ENCODE measurements around the gene KIR3DL1.
"Not testable (repeated sequence)": the region's sequence is repeated elsewhere in the genome, so short reads cannot be mapped to it uniquely, and the experiment has no call there.

Gene KIR3DL1

DNA sequence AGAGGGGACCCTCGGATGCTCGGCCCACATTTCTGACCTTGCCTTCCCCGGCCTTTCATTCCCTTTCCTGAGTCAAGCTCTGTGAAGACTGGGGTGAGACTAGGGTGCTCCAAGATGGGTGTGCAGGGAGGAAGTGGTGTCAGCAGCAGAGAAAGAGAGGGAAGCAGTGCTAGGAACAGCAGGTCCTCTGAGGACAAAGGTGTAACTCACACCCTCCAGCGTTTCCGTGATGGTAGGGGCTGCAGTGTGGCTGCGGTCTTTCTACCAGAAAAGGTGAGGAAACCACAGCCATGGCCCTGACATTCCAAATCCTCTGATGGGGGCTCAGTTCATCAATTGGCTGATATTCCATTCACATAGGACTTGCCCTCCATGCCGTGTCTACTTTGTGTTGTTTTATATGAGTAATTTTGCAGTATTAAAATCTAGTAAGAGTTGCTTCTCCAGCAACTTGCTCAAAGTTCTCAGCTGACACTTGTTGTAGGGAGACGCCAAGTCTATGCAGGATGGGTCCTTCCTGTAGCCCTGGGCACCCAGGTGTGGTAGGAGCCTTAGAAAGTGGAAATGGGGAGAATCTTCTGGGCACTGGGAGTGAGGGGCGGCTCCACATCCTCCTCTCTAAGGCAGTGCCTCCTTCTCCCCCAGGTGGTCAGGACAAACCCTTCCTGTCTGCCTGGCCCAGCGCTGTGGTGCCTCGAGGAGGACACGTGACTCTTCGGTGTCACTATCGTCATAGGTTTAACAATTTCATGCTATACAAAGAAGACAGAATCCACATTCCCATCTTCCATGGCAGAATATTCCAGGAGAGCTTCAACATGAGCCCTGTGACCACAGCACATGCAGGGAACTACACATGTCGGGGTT, 1.6 kb downstream of the KIR3DL1 start:
- no peak for DNase-seq (ENCODE audit: low read depth)
- no peaks in the 10 kb centered on the region for H3K4me1 ChIP-seq (ENCODE audit: control insufficient read depth, insufficient read depth, low read length)

GRCh38 chr19:54824416-54824815, 8.1 kb downstream of the KIR3DL1 start:
- DNase-seq (ENCODE audit: low read depth); H3K9ac ChIP-seq (ENCODE audit: low read length); H3K4me3 ChIP-seq (ENCODE audit: low read length); H3K4me1 ChIP-seq (ENCODE audit: control insufficient read depth, insufficient read depth, low read length); H3K27me3 ChIP-seq (replicated peaks; ENCODE audit: control insufficient read depth, insufficient read depth, low read length); H3K9me3 ChIP-seq (ENCODE audit: control insufficient read depth, low read length); H3K36me3 ChIP-seq (ENCODE audit: control insufficient read depth, insufficient read depth, low read length, severe bottlenecking): not testable (repeated sequence)

More for the DNA sequence above, 1.6 kb downstream of the KIR3DL1 start:
- Histone ChIP-seq H3K36me3 (ENCODE audit: control insufficient read depth, insufficient read depth, low read length, severe bottlenecking) (no peaks in the 10 kb centered on the region), H3K4me3 (ENCODE audit: low read length) (no peak overlapping the region), H3K27me3 (replicated peaks; ENCODE audit: control insufficient read depth, insufficient read depth, low read length) (no peaks in the 10 kb centered on the region), H3K9me3 (ENCODE audit: control insufficient read depth, low read length) (no peaks in the 10 kb centered on the region), H3K9ac (ENCODE audit: low read length) (no peak overlapping the region)

- not testable (repeated sequence) for DNase-seq (ENCODE audit: low read depth); H3K9me3 ChIP-seq (ENCODE audit: control insufficient read depth, low read length); H3K27me3 ChIP-seq (replicated peaks; ENCODE audit: control insufficient read depth, insufficient read depth, low read length); H3K4me1 ChIP-seq (ENCODE audit: control insufficient read depth, insufficient read depth, low read length); H3K4me3 ChIP-seq (ENCODE audit: low read length); H3K36me3 ChIP-seq (ENCODE audit: control insufficient read depth, insufficient read depth, low read length, severe bottlenecking); H3K9ac ChIP-seq (ENCODE audit: low read length)
Observed at GRCh38 chr19:54825326-54825725, 9.1 kb downstream of the KIR3DL1 start.

DNA sequence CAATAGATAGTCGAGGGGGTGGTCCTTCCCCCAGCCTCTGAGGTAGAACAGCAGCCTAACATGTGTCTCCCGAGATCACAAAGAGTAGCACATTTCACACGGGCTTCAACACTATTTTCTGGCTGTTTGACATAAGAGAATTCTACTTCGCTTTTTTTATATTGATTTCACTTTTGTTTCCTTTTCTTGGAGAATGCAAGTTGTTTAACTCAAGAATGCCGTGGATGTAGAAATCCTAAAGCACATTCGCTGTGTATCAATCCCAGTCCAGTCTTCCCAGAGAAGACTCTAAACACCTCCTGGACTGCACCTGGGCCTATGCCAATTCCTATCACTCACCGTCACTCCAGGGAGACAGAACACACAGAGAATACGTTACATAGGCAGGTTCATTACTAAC, 11.8 kb downstream of the KIR3DL1 start:
- H3K4me1 ChIP-seq (ENCODE audit: control insufficient read depth, insufficient read depth, low read length); H3K9me3 ChIP-seq (ENCODE audit: control insufficient read depth, low read length); H3K36me3 ChIP-seq (ENCODE audit: control insufficient read depth, insufficient read depth, low read length, severe bottlenecking); H3K9ac ChIP-seq (ENCODE audit: low read length); H3K27me3 ChIP-seq (replicated peaks; ENCODE audit: control insufficient read depth, insufficient read depth, low read length); H3K4me3 ChIP-seq (ENCODE audit: low read length); DNase-seq (ENCODE audit: low read depth): not testable (repeated sequence)

- not testable (repeated sequence) for H3K4me1 ChIP-seq (ENCODE audit: control insufficient read depth, insufficient read depth, low read length); DNase-seq (ENCODE audit: low read depth); H3K9ac ChIP-seq (ENCODE audit: low read length); H3K36me3 ChIP-seq (ENCODE audit: control insufficient read depth, insufficient read depth, low read length, severe bottlenecking); H3K9me3 ChIP-seq (ENCODE audit: control insufficient read depth, low read length); H3K27me3 ChIP-seq (replicated peaks; ENCODE audit: control insufficient read depth, insufficient read depth, low read length); H3K4me3 ChIP-seq (ENCODE audit: low read length)
Observed at GRCh38 chr19:54832496-54832895, 16.2 kb downstream of the KIR3DL1 start, which contains the start of gene KIR2DS4. Gene KIR2DS4, plus strand, starts transcription at chr19:54832676.

- H3K36me3 ChIP-seq (ENCODE audit: control insufficient read depth, insufficient read depth, low read length, severe bottlenecking); H3K9ac ChIP-seq (ENCODE audit: low read length); H3K27me3 ChIP-seq (replicated peaks; ENCODE audit: control insufficient read depth, insufficient read depth, low read length); H3K9me3 ChIP-seq (ENCODE audit: control insufficient read depth, low read length); H3K4me1 ChIP-seq (ENCODE audit: control insufficient read depth, insufficient read depth, low read length); H3K4me3 ChIP-seq (ENCODE audit: low read length); DNase-seq (ENCODE audit: low read depth): not testable (repeated sequence)
Observed at GRCh38 chr19:54835126-54835525, 18.9 kb downstream of the KIR3DL1 start.

DNA sequence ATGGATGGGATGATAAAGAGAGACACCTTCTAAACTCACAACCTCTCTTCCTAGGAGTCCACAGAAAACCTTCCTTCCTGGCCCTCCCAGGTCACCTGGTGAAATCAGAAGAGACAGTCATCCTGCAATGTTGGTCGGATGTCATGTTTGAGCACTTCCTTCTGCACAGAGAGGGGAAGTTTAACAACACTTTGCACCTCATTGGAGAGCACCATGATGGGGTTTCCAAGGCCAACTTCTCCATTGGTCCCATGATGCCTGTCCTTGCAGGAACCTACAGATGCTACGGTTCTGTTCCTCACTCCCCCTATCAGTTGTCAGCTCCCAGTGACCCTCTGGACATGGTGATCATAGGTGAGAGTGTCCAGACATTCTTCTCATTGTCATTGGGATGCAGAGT, 21.3 kb downstream of the KIR3DL1 start:
- H3K9me3 ChIP-seq (ENCODE audit: control insufficient read depth, low read length); H3K4me3 ChIP-seq (ENCODE audit: low read length); H3K27me3 ChIP-seq (replicated peaks; ENCODE audit: control insufficient read depth, insufficient read depth, low read length); H3K4me1 ChIP-seq (ENCODE audit: control insufficient read depth, insufficient read depth, low read length); DNase-seq (ENCODE audit: low read depth); H3K36me3 ChIP-seq (ENCODE audit: control insufficient read depth, insufficient read depth, low read length, severe bottlenecking); H3K9ac ChIP-seq (ENCODE audit: low read length): not testable (repeated sequence)

DNA sequence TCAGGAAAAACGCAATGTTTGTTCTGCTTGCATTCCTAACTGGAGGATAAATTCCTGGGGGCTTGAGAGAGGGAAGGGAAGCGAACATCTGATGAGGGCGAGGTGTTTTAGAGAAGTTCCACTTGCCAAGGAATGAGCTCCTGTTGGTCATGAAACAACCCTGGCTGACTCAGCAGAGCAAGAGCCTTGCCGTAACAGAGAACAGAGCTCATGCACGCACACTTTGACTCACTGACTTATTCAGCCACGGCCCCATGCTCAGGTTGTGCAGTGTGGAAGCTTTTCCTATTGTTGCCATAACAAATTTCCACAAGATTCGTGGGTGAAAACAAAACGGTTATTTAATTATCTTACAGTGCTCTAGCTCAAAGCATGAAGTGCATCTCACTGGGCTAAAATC, 26.9 kb downstream of the KIR3DL1 start:
- H3K4me3 ChIP-seq (ENCODE audit: low read length); H3K9me3 ChIP-seq (ENCODE audit: control insufficient read depth, low read length); H3K36me3 ChIP-seq (ENCODE audit: control insufficient read depth, insufficient read depth, low read length, severe bottlenecking); H3K4me1 ChIP-seq (ENCODE audit: control insufficient read depth, insufficient read depth, low read length); DNase-seq (ENCODE audit: low read depth); H3K27me3 ChIP-seq (replicated peaks; ENCODE audit: control insufficient read depth, insufficient read depth, low read length); H3K9ac ChIP-seq (ENCODE audit: low read length): not testable (repeated sequence)

DNA sequence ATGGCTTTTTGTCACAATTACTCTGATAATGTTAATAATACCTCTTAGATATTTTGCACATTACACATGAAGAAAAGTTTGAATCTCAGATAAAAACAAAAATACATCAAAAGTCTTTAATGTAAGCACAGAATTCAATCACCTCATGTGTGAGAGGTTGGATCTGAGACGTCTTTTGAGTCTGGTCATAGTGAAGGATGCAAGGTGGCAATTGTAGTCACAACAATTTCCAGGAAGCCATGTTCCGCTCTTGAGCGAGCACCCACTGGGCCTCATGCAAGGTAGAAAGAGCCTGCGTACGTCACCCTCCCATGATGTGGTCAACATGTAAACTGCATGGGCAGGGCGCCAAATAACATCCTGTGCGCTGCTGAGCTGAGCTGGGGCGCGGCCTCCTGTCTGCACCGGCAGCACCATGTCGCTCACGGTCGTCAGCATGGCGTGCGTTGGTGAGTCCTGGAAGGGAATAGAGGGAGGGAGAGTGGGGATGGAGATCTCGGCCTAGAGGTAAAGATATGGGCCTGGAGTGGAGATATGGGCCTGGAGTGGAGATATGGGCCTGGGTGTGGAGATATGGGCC, 33.9 kb downstream of the KIR3DL1 start, which contains the start of gene KIR3DL2:
Gene KIR3DL2 (plus strand): TSS at position 383 of the 580 bp plus-strand sequence. CDS start 33 bp downstream, at position 416.
- not testable (repeated sequence) for H3K4me3 ChIP-seq (ENCODE audit: low read length); H3K36me3 ChIP-seq (ENCODE audit: control insufficient read depth, insufficient read depth, low read length, severe bottlenecking); H3K27me3 ChIP-seq (replicated peaks; ENCODE audit: control insufficient read depth, insufficient read depth, low read length); H3K4me1 ChIP-seq (ENCODE audit: control insufficient read depth, insufficient read depth, low read length); H3K9me3 ChIP-seq (ENCODE audit: control insufficient read depth, low read length); DNase-seq (ENCODE audit: low read depth); H3K9ac ChIP-seq (ENCODE audit: low read length)

DNA sequence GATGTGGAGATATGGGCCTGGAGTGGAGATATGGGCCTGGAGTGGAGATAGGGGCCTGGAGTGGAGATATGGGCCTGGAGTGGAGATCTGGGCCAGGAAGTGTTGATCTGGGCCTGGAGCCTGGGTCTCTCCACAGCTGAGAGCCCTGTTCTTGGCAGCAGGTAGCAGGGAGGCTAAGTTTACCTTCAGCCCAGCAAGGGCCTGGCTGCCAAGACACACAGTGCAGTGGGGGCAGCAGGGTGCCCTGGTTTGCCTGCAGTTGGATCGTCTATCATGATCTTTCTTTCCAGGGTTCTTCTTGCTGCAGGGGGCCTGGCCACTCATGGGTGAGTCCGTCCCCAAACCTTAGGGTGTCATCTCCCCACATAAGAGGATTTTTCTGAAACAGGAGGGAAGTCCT, 34.7 kb downstream of the KIR3DL1 start:
- Histone ChIP-seq H3K9me3 (ENCODE audit: control insufficient read depth, low read length) (no peaks in the 10 kb centered on the region), H3K9ac (ENCODE audit: low read length) (no peak overlapping the region), H3K4me1 (ENCODE audit: control insufficient read depth, insufficient read depth, low read length) (no peaks in the 10 kb centered on the region), H3K27me3 (replicated peaks; ENCODE audit: control insufficient read depth, insufficient read depth, low read length) (no peaks in the 10 kb centered on the region), H3K4me3 (ENCODE audit: low read length) (no peak overlapping the region), H3K36me3 (ENCODE audit: control insufficient read depth, insufficient read depth, low read length, severe bottlenecking) (no peaks in the 10 kb centered on the region)
- DNase-seq (ENCODE audit: low read depth) = no peak

DNA sequence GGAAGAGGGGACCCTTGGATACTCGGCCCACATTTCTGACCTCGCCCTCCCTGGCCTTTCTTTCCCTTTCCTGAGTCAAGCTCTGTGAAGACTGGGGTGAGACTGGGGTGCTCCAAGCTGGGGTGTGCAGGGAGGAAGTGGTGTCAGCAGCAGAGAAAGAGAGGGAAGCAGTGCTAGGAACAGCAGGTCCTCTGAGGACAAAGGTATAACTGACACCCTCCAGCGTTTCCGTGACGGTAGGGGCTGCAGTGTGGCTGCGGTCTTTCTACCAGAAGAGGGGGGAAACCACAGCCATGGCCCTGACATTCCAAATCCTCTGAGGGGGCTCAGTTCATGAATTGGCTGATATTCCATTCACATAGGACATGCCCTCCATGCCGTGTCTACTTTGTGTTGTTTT, 35.1 kb downstream of the KIR3DL1 start:
- Histone ChIP-seq H3K9ac (ENCODE audit: low read length) (no peak overlapping the region), H3K9me3 (ENCODE audit: control insufficient read depth, low read length) (no peaks in the 10 kb centered on the region), H3K4me3 (ENCODE audit: low read length) (no peak overlapping the region), H3K36me3 (ENCODE audit: control insufficient read depth, insufficient read depth, low read length, severe bottlenecking) (no peaks in the 10 kb centered on the region), H3K4me1 (ENCODE audit: control insufficient read depth, insufficient read depth, low read length) (no peaks in the 10 kb centered on the region), H3K27me3 (replicated peaks; ENCODE audit: control insufficient read depth, insufficient read depth, low read length) (no peaks in the 10 kb centered on the region)
- no peak for DNase-seq (ENCODE audit: low read depth)
